Measurements from ENCODE around the gene NUDT16.
"Not testable (repeated sequence)": the region's sequence is repeated elsewhere in the genome, so short reads cannot be mapped to it uniquely, and the experiment has no call there.

DNA sequence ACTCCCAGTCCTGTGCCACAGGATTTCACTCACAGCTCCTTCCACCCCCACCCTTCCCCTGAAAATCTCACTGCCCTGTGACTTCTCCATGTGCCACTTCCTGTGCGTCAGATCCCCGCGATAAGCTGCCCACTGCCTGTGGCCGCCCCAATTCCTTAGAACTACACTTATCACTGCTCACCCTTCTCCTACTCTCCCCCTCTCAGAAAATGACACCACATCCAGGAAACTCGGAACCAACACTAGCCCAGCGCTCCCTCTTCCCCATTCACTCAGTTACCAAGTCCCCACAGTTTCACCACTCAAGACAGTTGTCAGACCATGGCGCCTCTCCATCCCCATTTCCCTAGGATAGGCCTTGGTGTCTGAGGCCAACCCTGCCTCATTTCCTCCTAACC is 20.5 kb upstream of the NUDT16 start:
- TF ChIP-seq, protein P1, sequence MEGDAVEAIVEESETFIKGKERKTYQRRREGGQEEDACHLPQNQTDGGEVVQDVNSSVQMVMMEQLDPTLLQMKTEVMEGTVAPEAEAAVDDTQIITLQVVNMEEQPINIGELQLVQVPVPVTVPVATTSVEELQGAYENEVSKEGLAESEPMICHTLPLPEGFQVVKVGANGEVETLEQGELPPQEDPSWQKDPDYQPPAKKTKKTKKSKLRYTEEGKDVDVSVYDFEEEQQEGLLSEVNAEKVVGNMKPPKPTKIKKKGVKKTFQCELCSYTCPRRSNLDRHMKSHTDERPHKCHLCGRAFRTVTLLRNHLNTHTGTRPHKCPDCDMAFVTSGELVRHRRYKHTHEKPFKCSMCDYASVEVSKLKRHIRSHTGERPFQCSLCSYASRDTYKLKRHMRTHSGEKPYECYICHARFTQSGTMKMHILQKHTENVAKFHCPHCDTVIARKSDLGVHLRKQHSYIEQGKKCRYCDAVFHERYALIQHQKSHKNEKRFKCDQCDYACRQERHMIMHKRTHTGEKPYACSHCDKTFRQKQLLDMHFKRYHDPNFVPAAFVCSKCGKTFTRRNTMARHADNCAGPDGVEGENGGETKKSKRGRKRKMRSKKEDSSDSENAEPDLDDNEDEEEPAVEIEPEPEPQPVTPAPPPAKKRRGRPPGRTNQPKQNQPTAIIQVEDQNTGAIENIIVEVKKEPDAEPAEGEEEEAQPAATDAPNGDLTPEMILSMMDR (optimal IDR thresholded peaks at IDR 0.05 in 1 of 3, IDR thresholded peaks at IDR 0.05 in 1 of 3, conservative IDR thresholded peaks at IDR 0.05 in 1 of 3; ENCODE audit: extremely low read depth in 1 of 3, insufficient read depth in 2 of 3, low read length in 3 of 3): not testable (repeated sequence)
- not testable (repeated sequence) for TF ChIP-seq EZH2 (IDR thresholded peaks at IDR 0.05; ENCODE audit: low read length)
